HCT116 (cell line): ENCODE results near the gene VAMP7. TPM values are rescaled to one million over a fixed set of nuclear protein-coding genes. Genes with fewer than 3 reads are reported as not detected.

Source experiments
- ATAC-seq: fragments of 200-7000 bp; cut with Tn5 transposase; 2 replicates; pipeline ENCODE4 v1.9.1; 2020; ENCODE audit warnings: mild to moderate bottlenecking, moderate library complexity
- BruUV-seq: library from RNA; stranded (reverse); fragments of 400-500 nt; replicated peaks from 2 replicates; lab custom pipeline; 2021; lab: Mats Ljungman, UMichigan
- CTCF ChIA-PET: fragments of 300-600 bp; sonication (Branson Sonifier 250); formaldehyde crosslinking; loops from one replicate; lab custom pipeline; 2021; ENCODE audit warnings: antibody characterized with exemption; lab: Charles Lee
- POLR2A ChIA-PET: fragments of 300-600, 350-600 bp; sonication (Branson Sonifier 250); formaldehyde crosslinking; loops from one replicate; lab custom pipeline; 2021; ENCODE audit warnings: antibody characterized with exemption; lab: Charles Lee
- RAD21 ChIA-PET, 2 experiments: fragments of 300-600 bp; sonication (Branson Sonifier 250); formaldehyde crosslinking; loops; one replicate each; lab custom pipeline; 2023; ENCODE audit warnings: low total read pairs in 2 of 2; ENCODE audit not compliant: uncharacterized antibody in 2 of 2, unreplicated experiment in 2 of 2, low non-redundant PET in 1 of 2; lab: Charles Lee
- DNase-seq: peaks from one replicate; pipeline ENCODE4 v3.0.0-alpha.2; 2010; ENCODE audit warnings: low read depth, low spot score
- H2AFZ ChIP-seq: fragments of 200-600 bp; shearing (Covaris generic), sonication (generic); 2 replicates; pipeline ENCODE4 v1.6.1; 2017; ENCODE audit warnings: low read depth, mixed run types, mixed read lengths, antibody characterized with exemption, low read length; ENCODE audit not compliant: poor library complexity, severe bottlenecking
- H3K27ac ChIP-seq: 2 replicates; pipeline ENCODE4 v1.5.1; 2012; ENCODE audit warnings: low read depth, low read length
- H3K27me3 ChIP-seq: fragments of 200-600 bp; sonication (generic); 2 replicates; pipeline ENCODE4 v1.6.1; 2016; ENCODE audit warnings: mixed run types, low read length, mixed read lengths; ENCODE audit not compliant: insufficient read depth
- H3K36me3 ChIP-seq, 2 experiments: fragments of 200-500 bp in 1 of 2; fragments of 200-600 bp in 1 of 2; sonication (Bioruptor generic) in 1 of 2; sonication (generic) in 1 of 2; 2 replicates each; pipeline versions ENCODE4 v1.5.1 to v1.6.1; 2014 to 2016; ENCODE audit warnings: low read length in 2 of 2, inconsistent platforms in 1 of 2, mixed read lengths in 1 of 2, mixed run types in 1 of 2; ENCODE audit not compliant: insufficient read depth in 2 of 2, control insufficient read depth in 1 of 2
- H3K4me1 ChIP-seq, 2 experiments: fragments of 200-600 bp in 1 of 2; sonication (generic) in 1 of 2; 2 replicates each; pipeline versions ENCODE4 v1.5.1 to v1.6.1; 2012 to 2017; ENCODE audit warnings: low read length in 2 of 2, inconsistent platforms in 1 of 2, mild to moderate bottlenecking in 1 of 2, mixed read lengths in 1 of 2, mixed run types in 1 of 2, moderate library complexity in 1 of 2; ENCODE audit not compliant: insufficient read depth in 2 of 2, control insufficient read depth in 1 of 2
- H3K4me2 ChIP-seq: fragments of 200-600 bp; sonication (generic); 2 replicates; pipeline ENCODE4 v1.6.1; 2017; ENCODE audit warnings: mixed run types, low read length, mixed read lengths
- H3K4me3 ChIP-seq, 2 experiments: fragments of 200-600 bp in 1 of 2; sonication (generic) in 1 of 2; replicated peaks in 1 of 2; 2 replicates each; pipeline ENCODE4 v1.5.1; 2011 to 2016; ENCODE audit warnings: low read length in 2 of 2, control low read depth in 1 of 2, low read depth in 1 of 2, mild to moderate bottlenecking in 1 of 2, mixed read lengths in 1 of 2, mixed run types in 1 of 2
- H3K79me2 ChIP-seq: fragments of 200-600 bp; sonication (generic); 2 replicates; pipeline ENCODE4 v1.6.1; 2017; ENCODE audit warnings: mild to moderate bottlenecking, mixed run types, low read length, moderate library complexity, mixed read lengths; ENCODE audit not compliant: insufficient read depth
- H3K9ac ChIP-seq: fragments of 200-600 bp; sonication (generic); 2 replicates; pipeline ENCODE4 v1.6.1; 2016; ENCODE audit warnings: low read length, mixed read lengths
- H3K9me2 ChIP-seq: fragments of 200-600 bp; sonication (generic), shearing (Covaris generic); 2 replicates; pipeline ENCODE4 v1.6.1; 2017; ENCODE audit warnings: mixed run types, mild to moderate bottlenecking, moderate library complexity; ENCODE audit not compliant: insufficient read depth
- H3K9me3 ChIP-seq, 2 experiments: fragments of 200-500 bp in 1 of 2; fragments of 200-600 bp in 1 of 2; sonication (Bioruptor generic) in 1 of 2; sonication (generic) in 1 of 2; 2 replicates each; pipeline ENCODE4 v1.6.1; 2014 to 2017; ENCODE audit warnings: low read length in 2 of 2, mixed read lengths in 2 of 2, inconsistent platforms in 1 of 2, low read depth in 1 of 2, mild to moderate bottlenecking in 1 of 2, mixed run types in 1 of 2, moderate library complexity in 1 of 2; ENCODE audit not compliant: control insufficient read depth in 1 of 2, insufficient read depth in 1 of 2
- H4K20me1 ChIP-seq: fragments of 200-600 bp; sonication (generic), shearing (Covaris generic); 2 replicates; pipeline ENCODE4 v1.6.1; 2017; ENCODE audit warnings: mixed run types, mild to moderate bottlenecking, moderate library complexity; ENCODE audit not compliant: insufficient read depth
- ATF3 ChIP-seq: IDR thresholded peaks from 2 replicates; pipeline ENCODE4 v1.6.1; 2012
- ELF1 ChIP-seq: IDR thresholded peaks from 2 replicates; pipeline ENCODE4 v1.6.1; 2012; ENCODE audit warnings: low read depth, borderline replicate concordance
- EZH2phosphoT487 ChIP-seq: fragments of 200-600 bp; IDR thresholded peaks from 2 replicates; pipeline ENCODE4 v1.6.1; 2018; ENCODE audit warnings: antibody characterized with exemption, borderline replicate concordance
- SP1 ChIP-seq: IDR thresholded peaks from 2 replicates; pipeline ENCODE4 v1.6.1; 2012; ENCODE audit warnings: low read depth
- SRF ChIP-seq: IDR thresholded peaks from 2 replicates; pipeline ENCODE4 v1.6.1; 2012; ENCODE audit warnings: low read depth
- YY1 ChIP-seq: IDR thresholded peaks from 2 replicates; pipeline ENCODE4 v1.6.1; 2011; ENCODE audit warnings: low read length, low read depth, moderate library complexity, mild to moderate bottlenecking; ENCODE audit not compliant: insufficient replicate concordance; ENCODE audit errors: extremely low read depth
- ZBTB33 ChIP-seq: IDR thresholded peaks from 2 replicates; pipeline ENCODE4 v1.6.1; 2011; ENCODE audit warnings: mild to moderate bottlenecking, low read length, moderate library complexity; ENCODE audit not compliant: insufficient replicate concordance; ENCODE audit errors: extremely low read depth
- ZFX ChIP-seq: fragments of 450-650 bp; IDR thresholded peaks from 2 replicates; pipeline ENCODE4 v1.6.1; 2017
- ZNF274 ChIP-seq: fragments of 200-500 bp; sonication (Bioruptor generic); IDR thresholded peaks from 2 replicates; pipeline ENCODE4 v1.6.1; 2014; ENCODE audit warnings: mild to moderate bottlenecking, low read depth, low read length, inconsistent platforms
- intact Hi-C: fragments of 100-400 bp; cut with micrococcal nuclease; formaldehyde crosslinking; loops from 2 replicates; pipeline ENCODE4 v1.10.0; 2022
- total RNA-seq: library from RNA; stranded (reverse); gene quantifications from one replicate; pipeline ENCODE4 v1.2.1, GENCODE V29; 2021; ENCODE audit not compliant: unreplicated experiment

Gene VAMP7
- total RNA-seq, 1 experiment from 2014 or later: 32.8 TPM

GRCh38 chrX:155983326-155983725 lies 102.2 kb downstream of the VAMP7 start:
- DNase-seq (no peak), ATAC-seq (no peak)
- no peak overlapping the region for H3K9ac ChIP-seq
- CTCF ChIA-PET: no interaction called here
- RAD21 ChIA-PET: no interaction called here
- no peak overlapping the region for H2AFZ ChIP-seq
- no peaks in the 10 kb centered on the region for H3K27me3 ChIP-seq
- H3K9me2 ChIP-seq: no peaks in the 10 kb centered on the region
- H3K36me3 ChIP-seq: no peaks in the 10 kb centered on the region
- intact Hi-C loops: no loop called here
- H3K4me2 ChIP-seq: no peak overlapping the region
- no peaks in the 10 kb centered on the region for H3K9me3 ChIP-seq
- no peak overlapping the region for H3K27ac ChIP-seq
- BruUV-seq: no TSS peak
- POLR2A ChIA-PET: no interaction called here
- H3K4me3 ChIP-seq: no peak overlapping the region
- no peaks in the 10 kb centered on the region for H4K20me1 ChIP-seq
- no peaks in the 10 kb centered on the region for H3K79me2 ChIP-seq
- no peaks in the 10 kb centered on the region for H3K4me1 ChIP-seq
- no peak for TF ChIP-seq ZFX
- no peak for TF ChIP-seq SRF
- TF ChIP-seq EZH2phosphoT487: no peak
- no peak for TF ChIP-seq ZBTB33
- no peak for TF ChIP-seq ZNF274
- TF ChIP-seq ATF3: no peak
- TF ChIP-seq ELF1: no peak
- TF ChIP-seq SP1: no peak
- no peak for TF ChIP-seq YY1
